A204.1 (cell line): ENCODE data around the gene ST8SIA5.

Experiments used
- FAIRE-seq: peaks from 2 replicates; lab custom pipeline; 2012; peaks lifted over from hg19 to GRCh38; lab: Jason Lieb, UNC

ST8SIA5 gene

DNA sequence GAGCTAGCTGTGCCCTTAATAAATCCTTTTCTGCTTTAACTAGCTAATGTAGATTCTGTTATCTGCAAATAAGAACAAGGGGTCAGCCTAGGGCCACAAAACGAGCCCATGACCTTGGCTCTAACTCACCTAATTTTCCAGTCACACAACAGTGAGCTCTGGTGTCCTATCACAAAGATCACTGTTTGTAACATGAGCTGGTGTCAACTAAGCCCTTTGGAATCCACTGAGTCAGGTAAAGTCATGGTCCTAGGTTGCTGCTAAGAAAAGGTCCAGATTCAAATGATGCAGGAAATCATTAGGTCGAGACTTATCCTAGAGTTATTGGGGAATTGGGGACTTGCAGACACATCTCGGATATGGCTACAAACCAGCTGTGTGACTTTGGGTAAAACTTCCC is 49.9 kb downstream of the ST8SIA5 start:
- FAIRE-seq, result no peak

DNA sequence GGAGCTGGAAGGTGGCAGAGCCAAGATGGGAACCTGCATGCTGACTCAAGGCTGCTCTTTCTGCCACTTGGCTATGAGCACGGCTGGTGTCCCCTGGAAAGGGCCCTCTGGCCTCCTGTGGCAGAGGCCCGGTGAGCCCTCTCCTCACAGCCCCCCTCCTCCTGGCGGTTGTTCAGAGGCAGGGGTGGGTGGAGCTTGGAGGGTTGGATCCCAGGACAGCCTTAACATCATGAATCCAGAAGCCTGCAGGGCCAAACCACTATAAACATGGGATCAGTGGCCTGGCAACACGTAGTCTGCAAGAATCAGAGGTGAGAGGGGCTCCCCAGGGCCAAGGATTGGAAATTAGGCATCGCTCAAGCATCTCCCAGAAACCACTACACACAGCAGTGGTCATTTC is 51.3 kb downstream of the ST8SIA5 start:
- no peak for FAIRE-seq

DNA sequence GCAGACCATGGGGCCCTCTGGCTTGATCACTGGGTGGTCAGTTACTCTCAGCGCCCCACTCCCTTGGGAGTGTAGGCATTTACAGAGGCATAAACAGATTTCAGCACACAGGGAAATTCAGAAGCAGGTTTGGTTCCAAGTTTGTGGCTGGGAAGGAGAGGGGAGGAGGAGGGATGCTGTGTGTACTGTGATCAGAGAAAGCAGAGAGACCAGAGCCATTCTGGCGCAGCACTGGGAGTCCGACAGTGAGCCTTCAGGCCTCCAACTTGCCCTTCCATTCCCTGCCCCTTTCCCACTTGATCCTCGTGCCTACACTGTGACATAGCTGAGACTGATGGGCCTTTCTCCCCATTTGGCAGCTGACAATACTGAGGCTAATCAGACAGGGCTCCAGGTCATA is 52.0 kb downstream of the ST8SIA5 start:
- no peak for FAIRE-seq

DNA sequence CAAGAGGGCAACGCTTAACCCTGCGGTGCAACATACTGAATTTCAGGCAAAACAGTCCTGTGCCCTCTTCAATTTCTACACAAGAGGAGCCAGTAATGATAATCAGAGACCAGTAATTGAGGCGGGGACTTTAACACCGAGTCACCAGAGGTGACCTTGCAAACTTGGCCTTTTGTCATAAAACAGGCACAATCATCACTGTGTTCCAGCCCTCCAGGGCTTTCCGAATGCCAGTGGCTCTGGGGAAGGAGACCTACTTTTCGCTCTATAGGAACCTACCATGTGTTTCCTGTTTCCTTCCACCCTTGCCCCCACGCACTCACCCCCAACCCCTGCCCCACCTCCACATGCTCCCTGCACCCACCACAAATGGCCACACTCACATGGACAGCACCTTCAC is 52.7 kb downstream of the ST8SIA5 start:
- FAIRE-seq, result no peak

DNA sequence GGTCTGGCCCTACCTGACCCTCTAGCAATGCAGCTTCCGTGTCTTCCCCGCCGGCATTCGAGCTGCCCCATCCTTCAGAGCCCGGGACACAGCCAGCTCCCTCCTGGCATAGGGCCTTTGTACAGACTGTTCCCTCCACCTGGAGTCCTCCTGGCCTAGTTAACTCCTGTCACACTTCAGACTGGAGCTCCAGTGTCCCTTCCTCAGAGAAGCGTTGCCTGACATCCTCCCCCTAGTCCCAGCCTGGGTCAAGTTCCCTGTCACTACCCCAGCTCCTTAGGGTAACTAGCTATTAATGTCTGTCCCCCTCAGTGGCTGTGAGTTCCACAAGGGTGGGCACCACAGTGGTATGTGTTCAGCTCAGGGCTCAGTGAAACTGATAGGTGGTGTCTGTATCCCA is 54.4 kb downstream of the ST8SIA5 start:
- no peak for FAIRE-seq

DNA sequence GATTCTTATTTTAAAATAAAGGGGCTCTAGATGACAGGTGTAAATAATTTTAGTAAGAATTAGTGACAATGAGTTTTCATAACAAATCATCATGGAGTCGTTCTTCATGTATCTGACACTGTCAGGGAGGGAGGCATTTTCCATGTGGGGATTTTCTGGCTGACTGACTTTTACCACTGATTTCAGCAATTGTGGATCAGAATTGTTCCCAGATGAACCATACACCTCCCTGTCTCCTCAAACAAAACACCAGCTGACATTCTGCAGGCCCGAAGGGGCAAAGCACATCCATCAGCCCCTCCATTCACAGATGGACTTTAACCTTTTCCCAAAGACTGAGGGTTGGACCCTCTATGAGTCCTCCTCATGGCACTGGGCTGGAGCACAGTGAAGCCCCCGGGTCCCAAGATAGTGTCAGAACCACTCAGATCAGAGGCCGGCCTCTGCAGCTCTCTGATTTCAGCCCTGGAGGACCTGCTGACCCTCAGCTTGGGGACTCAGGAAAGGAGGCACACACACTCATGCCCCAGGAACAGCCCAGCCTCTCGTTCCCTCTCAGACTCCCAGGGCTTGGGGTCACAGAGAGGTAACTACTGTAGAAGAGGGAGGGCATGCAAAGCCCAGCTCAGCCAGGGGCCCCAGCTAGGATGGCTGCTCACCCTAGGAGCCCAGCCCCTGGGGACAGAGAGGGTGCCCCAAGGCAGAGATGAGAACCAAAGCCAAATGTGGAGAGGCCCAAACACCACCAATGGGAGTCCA is 56.6 kb downstream of the ST8SIA5 start:
- no peak for FAIRE-seq

DNA sequence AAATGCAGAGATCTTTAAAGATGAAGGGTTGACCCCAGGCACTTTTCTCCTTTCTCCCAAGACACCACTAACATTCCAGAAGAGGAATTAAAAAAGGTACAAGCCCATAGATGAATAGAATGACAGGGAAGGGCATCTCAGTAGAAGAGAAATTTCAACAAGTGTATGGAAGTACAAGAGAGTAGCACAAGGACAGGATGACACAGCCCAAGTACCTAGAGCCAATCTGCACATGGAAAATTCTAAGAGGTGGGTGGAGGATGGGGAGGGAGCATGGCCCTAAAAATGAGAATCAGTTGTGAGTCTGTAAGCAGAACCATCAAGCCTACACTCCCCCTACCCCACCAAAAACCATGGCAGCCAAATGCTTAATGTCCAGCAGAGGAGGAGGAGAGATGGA is 60.2 kb downstream of the ST8SIA5 start:
- no peak for FAIRE-seq

DNA sequence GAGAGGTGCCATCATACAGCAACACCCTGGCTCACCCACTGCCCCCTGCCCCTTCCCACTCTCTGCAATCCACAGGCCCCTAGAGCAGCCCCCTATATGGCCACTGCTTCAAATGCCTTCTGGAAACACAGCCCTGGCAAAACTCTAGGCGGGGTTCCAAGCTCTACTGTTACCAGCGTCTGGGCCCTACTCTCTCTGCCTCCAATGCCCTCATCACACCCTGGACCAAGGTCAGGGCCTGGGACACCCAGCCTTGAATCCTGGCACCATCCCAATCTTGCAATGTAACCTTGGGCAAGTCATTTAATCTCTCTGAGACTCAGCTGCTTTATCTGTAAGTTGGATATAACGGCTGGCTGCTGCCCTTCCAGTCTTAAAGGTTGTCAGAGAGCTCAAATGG is 60.6 kb downstream of the ST8SIA5 start:
- FAIRE-seq, result no peak

DNA sequence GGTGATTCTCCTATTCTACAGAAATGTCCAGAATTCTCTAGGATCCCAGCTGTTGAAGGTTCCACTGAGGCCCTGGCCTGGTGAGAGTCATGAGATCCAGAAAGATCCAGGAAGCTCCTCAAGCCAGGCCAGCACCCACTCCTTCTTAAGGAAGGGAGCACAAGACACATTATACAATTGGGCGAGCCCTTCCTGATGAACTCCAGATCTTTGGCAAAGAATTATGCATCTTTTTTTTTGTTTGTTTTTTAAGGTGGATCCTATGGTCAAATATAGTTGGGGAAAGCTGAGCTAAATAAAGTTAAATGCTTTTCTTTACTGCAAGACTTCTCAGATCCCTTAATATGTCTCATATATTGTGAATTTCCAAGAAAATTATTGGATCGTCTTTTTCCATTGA is 62.9 kb downstream of the ST8SIA5 start:
- FAIRE-seq, result no peak

DNA sequence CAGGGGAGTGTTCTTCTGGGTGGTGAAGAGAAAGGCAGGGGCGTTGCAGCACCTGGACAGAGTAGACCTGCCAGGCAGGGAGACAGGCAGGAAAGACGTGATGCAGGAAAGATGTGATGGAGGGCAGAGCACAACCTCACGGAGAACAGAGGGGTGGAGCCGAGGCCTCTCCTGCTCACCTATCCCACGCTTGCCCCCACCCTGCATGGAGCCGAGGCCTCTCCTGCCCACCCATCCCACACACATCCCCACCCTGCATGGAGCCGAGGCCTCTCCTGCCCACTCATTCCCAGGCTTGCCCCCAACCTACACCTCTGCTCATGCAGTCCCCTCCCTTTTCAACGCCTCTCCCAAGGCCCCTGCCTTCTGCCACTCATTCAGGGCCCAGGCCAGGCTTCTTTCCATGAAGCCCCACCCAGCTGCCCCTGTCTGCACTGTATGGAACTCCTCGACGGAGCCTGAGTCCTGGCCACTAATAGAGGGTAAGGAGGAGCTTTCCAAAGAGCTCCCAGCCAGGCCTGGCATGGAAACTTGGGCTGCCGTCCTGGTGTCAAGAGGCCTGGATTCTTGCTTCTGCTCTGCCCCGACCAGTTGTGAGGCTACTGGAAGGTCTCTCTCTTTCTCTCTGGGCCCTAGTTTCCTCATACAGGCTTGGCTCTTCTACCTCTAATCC is 67.9 kb downstream of the ST8SIA5 start:
- no peak for FAIRE-seq

DNA sequence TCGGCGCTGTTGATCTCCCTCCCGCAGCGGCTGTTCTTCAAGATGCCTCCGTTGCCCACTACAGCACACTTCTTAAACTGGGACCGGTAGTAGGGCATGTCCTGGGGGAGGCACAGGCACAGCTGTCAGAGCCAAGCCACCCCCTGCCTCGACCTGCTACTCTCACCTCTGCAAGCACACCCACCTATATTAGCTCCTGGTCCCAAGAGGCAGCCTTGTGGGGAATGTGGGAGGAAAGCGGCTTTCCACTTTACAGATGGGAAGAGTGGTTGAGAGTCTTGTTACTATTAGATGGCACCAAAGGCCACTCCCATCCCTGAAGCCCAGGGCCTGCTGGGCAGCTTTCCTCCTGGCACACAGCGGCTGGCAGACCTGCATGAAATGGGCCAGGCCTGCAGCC is 70.7 kb downstream of the ST8SIA5 start:
- no peak for FAIRE-seq

DNA sequence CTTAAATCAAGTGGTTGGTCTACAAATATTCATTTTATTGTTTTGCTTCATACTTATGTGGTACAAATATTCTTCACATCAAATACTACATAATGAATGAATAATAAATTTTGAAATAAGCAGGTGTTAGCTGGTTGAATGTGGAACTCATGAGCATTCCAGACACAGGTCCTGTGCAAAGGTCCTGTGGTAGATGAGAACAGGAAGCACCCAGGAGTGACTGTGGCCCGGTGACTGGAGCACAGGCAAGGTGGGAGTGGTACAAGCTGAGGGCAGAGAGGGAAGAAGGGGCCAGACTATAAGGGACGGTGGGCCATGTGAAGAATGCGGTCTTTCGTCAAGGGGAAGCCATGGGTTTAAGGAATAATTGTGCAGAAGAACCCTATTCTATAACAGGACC is 73.6 kb downstream of the ST8SIA5 start:
- no peak for FAIRE-seq

DNA sequence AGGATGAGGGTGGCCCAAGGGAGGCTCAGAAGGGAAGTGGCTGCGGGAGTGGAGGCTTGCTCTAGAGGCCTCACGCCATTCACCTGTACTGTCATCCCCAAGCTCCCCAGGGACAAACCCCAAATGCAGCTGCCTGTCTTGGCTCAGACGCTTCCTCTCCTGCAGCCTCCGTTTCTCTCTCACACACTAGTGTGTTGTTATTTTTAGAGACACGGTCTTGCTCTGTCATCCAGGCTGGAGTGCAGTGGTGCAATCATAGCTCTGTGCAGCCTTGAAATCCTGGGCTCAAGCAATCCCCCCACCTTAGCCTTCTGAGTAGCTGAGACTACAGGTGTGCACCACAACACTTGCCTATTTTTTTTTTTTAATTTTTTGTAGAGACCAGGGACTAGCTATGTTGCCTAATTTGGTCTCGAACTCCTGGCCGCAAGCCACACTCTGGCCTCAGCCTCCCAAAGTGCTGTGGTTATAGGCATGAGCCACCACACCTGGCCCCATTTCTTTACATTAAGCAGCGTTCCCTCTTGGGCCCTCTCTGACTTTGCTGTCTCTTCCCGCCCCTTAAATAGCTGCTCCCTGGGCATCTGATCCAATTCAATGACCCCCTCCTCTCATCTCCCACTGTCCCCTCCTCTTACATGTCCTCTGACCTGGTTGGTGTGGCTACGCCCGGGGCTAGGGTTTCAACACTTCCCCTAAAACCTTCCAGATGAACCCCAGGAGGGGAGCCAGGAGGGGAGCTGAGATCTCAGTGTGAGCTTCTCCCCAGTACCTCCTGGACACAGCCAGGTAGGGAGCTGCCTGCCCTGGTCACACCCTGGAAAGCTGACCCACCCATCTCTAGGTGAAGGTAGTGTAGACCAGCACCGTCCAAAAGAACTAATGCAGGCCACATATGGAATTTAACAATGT is 75.8 kb downstream of the ST8SIA5 start:
- FAIRE-seq, result no peak

DNA sequence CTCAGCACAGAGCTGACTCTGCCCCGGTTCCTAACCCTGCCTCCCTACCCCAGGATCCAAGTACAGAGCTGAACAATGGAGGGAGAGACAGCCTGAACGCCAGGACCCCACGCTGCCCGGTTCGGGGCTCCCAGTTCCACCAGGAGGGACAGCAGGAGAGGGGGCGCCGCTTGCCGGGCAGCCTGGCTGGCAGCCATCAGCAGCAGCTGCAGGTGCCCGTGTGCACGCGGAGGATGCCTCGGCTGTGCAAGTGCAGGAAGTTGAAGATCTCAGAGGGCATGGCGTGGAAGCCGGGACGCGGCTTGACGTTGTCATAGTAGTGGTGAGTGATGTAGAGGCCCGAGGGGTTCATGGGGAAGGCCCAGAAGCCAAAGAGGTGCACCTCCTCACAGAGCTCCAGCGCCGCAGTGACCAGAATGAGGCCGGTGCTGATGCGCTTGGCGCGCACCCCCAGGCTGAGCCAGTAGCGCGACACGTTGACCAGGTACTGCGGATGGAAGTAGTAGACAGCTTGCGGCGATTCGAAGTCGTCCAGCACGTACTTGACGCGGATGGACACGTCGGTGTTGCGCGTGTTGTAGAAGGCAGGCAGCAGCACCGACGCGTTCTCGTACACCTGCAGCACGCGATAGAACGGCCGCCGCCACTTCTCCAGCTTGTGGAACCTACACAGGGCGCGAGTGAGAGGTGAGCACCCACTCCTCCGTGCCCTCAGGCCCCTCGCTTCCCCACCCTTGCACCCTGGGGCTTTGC is 76.8 kb downstream of the ST8SIA5 start:
- no peak for FAIRE-seq

DNA sequence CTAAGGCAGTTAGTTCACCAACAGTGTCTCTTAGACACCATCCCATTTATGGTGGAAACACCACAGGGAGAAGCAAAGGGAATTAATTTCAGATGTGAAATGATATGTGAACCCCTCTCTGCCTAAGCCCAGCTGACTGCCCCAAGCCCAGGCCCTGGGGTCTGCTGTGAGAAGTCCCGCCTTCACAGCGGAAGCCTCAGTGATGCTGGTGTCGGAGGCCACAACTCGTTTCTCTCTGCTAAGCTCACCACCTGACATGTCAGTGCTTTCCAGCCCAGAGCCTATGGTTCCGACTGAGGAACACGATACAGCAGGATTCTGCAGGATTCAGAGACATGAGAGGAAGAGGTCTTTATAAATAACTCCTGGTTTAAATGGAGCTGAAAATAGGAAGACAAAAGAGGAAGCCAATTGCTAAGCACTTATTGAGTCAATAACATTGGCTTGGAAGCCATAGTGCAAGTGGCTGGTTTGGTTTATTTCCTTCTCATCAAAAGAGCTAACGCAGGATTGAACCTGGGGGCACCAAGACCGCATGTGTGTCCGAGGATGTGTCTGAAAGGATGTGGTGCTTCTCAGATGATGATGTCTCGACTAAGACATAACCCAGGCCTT is 78.0 kb downstream of the ST8SIA5 start:
- FAIRE-seq, result no peak

DNA sequence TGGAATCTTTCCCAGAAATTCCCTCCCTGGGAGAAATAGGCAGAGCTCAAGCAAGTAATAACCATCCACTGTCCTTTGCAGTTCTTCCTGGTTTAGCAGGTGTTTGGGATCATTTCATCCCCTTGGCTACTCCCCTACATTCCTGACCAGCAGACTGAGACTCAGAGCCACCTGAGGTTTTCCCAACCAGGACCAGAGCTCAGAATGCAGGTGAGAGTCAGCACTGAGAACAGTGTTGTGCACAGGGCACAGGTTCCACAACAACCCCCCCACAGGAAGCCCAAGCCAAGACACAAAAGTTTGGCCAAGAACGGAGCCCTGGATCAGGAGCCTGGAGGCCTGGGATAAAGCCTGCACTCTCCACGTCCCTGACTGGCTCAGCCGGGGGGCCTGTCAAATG is 78.8 kb downstream of the ST8SIA5 start:
- no peak for FAIRE-seq

DNA sequence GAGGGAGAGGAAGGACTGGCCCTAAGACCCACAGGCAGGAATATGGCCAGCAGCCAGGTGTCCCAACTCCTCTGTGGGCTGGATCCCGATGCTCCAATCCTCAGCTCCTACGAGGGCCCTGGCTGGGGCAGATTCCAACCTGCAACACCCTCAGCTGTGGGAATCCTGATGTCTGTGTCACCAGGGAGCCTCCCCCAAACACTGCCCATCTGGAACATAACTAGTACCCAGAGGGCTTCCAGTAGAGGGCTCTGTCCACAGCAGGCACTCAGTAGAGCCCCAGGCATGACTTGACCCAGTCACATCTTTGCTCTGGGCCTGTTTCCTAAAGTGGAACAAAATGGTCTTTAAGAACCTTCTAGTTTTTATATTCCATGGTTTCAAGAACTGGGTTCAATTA is 79.2 kb downstream of the ST8SIA5 start:
- no peak for FAIRE-seq

DNA sequence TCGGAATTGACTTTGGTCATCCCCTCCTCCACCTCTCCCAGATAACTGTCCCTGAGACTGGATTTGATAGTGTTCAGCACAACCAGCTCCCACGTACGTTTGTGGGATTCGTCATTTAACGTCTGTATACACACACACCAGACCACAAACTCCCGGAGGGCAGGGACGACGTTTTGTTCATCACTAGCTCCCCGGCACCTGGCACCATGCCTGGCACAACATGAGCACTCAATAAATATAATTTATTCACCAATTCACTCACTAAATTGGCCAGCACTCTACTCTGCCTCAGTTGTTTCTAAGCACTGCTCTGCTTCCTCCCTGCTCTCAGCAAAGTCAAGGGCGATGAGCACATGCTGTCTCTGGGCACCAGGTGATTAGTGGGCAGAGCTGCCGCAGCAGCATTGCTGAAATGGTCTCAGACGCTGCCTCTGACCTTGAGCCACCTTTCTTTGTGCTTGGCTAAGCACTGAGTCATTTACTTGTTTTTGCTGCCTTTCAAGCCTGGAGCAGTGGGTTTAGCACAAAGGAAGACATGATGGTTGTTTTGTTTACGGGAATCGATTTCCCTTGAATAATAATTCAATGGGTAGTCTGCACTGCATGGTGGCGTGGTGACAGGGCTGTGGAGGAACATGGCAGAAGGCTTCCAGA is 80.5 kb downstream of the ST8SIA5 start:
- FAIRE-seq, result no peak

DNA sequence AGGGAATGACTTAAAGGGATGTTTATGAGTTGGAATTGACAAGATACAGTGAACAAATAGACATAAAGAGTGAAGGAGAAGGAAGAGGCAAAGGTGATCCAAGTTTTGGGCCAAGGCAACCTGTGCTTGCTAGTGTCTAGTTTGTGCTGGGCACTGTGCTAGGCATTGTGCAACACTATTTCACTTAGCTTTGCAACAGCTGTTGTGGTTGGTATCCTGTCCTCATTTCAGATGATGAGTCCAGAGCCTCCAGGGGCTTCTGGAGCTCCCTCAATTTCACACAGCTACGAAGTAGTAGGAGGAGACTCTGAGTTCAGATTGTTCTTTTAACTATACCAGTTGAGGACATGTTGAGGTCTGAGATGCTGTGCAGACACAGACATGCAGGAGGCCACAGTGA is 81.7 kb downstream of the ST8SIA5 start:
- FAIRE-seq, result no peak

DNA sequence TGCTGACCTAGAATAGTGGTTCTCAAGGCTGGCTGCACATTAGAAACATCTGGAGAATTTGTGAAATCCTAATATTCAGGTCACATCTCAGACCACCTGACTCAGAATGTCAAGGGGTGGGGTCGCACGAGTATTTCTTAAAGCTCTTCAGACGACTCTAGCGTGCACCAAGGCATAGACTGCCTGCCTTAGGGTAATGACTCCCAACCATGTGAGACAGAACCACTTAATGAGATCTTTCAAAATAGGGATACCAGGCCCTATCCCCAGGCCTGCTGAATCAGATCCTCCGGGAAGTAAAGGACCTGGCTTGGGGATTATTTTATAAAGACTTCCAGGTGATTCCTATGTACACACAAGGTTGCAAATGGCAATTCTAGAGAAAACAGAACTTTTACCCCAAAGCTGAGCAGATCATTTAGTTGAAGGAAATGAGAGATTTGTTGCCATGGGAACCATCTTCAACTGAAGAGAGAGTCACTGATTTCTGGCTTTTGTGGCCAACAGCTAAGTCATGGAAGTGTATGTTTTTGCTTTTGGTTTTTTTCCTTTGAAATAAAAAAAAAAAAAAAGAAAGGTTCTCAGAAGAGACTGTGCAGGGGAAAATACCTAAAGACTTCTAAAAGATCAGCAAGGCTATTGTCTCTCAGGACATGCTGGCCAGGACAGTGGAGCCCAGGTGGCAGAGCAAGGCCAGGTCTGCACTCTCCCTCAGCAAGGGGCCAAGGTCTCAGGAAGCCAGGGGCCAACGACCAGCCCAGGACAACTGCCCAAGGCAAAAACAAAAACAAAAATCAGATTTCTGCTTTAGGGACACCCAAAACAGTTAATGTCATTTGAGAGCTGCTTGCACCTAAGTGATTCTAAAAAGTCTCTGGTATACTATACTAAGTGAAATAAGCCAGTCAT is 84.5 kb downstream of the ST8SIA5 start:
- FAIRE-seq, result no peak
